ENCODE results near the gene RHEBL1.

The RHEBL1 gene

DNA sequence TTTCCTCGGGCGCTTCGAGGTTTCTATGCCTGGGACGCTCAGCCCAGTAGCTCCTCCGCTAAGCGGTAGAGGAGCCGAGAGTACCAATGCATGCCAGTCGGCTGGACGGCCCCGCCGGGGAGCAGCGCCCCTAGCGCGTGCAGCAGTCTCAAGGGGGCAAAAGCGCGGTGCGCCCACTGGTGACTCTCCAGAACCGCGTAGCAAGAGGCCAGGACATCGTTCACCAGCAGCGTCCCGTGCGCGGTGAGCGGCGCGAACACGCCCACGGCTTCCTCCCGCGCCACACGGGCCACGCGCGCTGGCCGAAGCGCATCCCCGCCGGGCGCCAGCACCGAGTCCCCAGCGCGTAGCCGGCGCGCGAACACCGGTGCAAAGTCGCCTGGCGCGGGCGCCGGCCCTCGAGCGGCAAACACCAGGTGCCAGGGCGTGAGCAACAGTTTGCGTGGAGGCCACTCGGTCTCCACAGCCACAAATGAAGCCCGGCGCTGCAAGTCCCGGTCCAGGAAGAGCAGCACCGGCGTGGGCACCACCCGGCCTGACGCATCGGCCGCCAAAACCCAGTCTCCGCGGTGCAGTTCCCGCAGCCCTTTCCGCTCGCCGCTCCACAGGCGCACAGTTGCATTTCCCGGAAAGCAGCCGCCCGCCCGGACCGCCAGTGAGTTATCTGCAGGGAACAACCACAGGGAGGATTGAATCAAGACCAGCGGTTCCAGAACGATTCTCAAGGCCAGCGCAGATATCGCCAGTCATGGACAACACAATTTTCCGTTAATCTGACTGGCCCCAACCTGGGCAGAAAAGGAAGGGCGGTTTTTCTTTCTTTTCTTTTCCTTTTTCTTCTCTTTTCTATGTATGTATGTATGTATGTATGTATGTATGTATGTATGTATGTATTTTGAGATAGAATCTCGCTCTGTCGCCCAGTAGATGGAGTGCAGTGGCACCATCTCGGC lies 20.3 kb upstream of the RHEBL1 start:
- H3K4me3 ChIP-seq (ENCODE audit: control insufficient read depth, low read depth, low read length) = no peak overlapping the region
- TF ChIP-seq, protein P1, sequence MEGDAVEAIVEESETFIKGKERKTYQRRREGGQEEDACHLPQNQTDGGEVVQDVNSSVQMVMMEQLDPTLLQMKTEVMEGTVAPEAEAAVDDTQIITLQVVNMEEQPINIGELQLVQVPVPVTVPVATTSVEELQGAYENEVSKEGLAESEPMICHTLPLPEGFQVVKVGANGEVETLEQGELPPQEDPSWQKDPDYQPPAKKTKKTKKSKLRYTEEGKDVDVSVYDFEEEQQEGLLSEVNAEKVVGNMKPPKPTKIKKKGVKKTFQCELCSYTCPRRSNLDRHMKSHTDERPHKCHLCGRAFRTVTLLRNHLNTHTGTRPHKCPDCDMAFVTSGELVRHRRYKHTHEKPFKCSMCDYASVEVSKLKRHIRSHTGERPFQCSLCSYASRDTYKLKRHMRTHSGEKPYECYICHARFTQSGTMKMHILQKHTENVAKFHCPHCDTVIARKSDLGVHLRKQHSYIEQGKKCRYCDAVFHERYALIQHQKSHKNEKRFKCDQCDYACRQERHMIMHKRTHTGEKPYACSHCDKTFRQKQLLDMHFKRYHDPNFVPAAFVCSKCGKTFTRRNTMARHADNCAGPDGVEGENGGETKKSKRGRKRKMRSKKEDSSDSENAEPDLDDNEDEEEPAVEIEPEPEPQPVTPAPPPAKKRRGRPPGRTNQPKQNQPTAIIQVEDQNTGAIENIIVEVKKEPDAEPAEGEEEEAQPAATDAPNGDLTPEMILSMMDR (conservative IDR thresholded peaks at IDR 0.05; ENCODE audit: control insufficient read depth, insufficient read depth, low read depth, low read length) = no peak
- peak; percentile 43 for DNase-seq (ENCODE audit: low read depth)

DNA sequence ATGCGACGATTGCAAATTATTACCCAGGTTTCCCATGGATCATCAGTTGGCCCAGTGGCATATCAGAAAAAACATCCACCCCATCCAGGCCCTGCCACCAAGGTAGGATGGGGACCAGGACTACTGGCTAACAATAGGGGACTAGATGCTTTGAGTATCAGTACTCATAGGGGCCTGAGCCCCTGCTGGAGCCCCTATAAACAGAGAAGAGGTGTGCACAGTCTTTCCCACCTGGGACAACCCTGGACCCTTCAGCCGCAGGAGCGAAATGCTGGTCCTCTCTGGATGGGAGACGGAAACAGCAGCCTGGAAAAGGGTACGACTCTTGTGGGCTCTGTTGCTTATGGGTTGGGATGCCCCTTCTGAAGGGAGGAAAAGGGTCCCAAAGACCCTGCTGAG lies 19.2 kb upstream of the RHEBL1 start:
- H3K4me3 ChIP-seq (ENCODE audit: control insufficient read depth, low read depth, low read length) = no peak overlapping the region
- TF ChIP-seq, protein P1 (conservative IDR thresholded peaks at IDR 0.05; ENCODE audit: control insufficient read depth, insufficient read depth, low read depth, low read length) = no peak
- DNase-seq (ENCODE audit: low read depth) = no peak

- H3K4me3 ChIP-seq (ENCODE audit: control insufficient read depth, low read depth, low read length) = no peak overlapping the region
- TF ChIP-seq, protein P1 (conservative IDR thresholded peaks at IDR 0.05; ENCODE audit: control insufficient read depth, insufficient read depth, low read depth, low read length) = peak; percentile 90
- peak; percentile 91 for DNase-seq (ENCODE audit: low read depth)
Measured at GRCh38 chr12:49088150-49088931, 18.6 kb upstream of the RHEBL1 start.

DNA sequence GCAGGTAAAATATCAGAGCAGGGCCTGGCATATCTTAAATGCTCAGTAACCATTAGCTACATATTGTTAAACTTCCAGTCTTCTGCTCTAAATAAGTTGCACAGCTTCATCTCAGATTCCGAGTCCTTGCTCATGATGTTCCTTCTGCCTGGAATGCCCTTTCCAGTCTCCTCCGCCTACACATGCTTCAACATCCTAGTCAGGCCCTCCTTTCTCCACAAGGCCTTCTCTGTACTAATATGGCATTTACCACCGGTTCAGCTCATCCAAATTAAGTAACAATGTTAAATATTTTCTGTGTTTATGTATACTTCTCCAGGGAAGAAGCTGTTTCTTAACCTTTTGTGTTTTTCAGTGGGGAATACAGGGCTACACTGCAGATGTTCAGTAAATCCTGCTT lies 16.3 kb upstream of the RHEBL1 start:
- no peak overlapping the region for H3K4me3 ChIP-seq (ENCODE audit: control insufficient read depth, low read depth, low read length)
- peak; percentile 44 for DNase-seq (ENCODE audit: low read depth)
- TF ChIP-seq, protein P1 (conservative IDR thresholded peaks at IDR 0.05; ENCODE audit: control insufficient read depth, insufficient read depth, low read depth, low read length) = no peak

GRCh38 chr12:49084438-49084837 lies 14.7 kb upstream of the RHEBL1 start:
- TF ChIP-seq, protein P1 (conservative IDR thresholded peaks at IDR 0.05; ENCODE audit: control insufficient read depth, insufficient read depth, low read depth, low read length) = no peak
- no peak overlapping the region for H3K4me3 ChIP-seq (ENCODE audit: control insufficient read depth, low read depth, low read length)
- no peak for DNase-seq (ENCODE audit: low read depth)

DNA sequence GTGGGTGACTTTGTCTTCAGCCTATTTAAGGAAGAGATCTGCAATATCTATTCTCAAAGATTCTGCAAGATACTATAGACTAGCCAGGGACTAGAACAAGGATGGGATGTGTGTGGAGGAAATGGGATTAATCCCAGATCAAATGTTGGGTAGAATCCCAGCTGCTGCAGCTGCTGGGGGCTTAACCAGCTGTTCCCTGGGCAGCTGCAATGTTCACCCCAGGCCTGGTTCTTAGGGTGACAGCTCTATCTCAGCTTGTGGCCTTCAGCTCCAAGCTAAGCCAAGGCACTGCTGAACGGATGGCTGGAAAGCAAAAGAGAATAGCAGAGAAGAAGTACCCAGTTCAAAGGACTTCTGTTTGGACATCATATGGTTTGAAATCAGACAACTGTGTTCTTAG lies 10.0 kb upstream of the RHEBL1 start:
- TF ChIP-seq, protein P1 (conservative IDR thresholded peaks at IDR 0.05; ENCODE audit: control insufficient read depth, insufficient read depth, low read depth, low read length) = no peak
- DNase-seq (ENCODE audit: low read depth) = no peak
- no peak overlapping the region for H3K4me3 ChIP-seq (ENCODE audit: control insufficient read depth, low read depth, low read length)
